K562 (cell line): ENCODE results near the gene AIM2. TPM values are rescaled to one million over a fixed set of nuclear protein-coding genes. Genes with fewer than 3 reads are reported as not detected.

ENCODE experiments used
- ATAC-seq: fragments of 200-7000 bp; cut with Tn5 transposase; 3 replicates; pipeline ENCODE4 v1.9.1; 2020; ENCODE audit warnings: moderate library complexity
- BruUV-seq: library from RNA; stranded (reverse); fragments of 400-500 nt; replicated peaks from 2 replicates; lab custom pipeline; 2021; lab: Mats Ljungman, UMichigan
- CTCF ChIA-PET: fragments of 300-600 bp; formaldehyde crosslinking; extraction: SDS; loops from one replicate; lab custom pipeline; 2021; ENCODE audit warnings: low intra/inter-chr PET ratio; lab: Yijun Ruan, JAX
- POLR2A ChIA-PET: fragments of 300-600, 350-650 bp; sonication (Branson Sonifier 250); formaldehyde crosslinking; extraction: SDS; loops from one replicate; lab custom pipeline; 2021; ENCODE audit warnings: antibody characterized with exemption, inconsistent platforms; lab: Yijun Ruan, JAX
- DNase-seq, 4 experiments: peaks; one replicate each; pipeline versions ENCODE4 v3.0.0 to v3.0.0-alpha.2; 2011 to 2018; ENCODE audit warnings: low spot score in 3 of 4, mixed read lengths in 3 of 4; ENCODE audit errors: extremely low read depth in 1 of 4
- FAIRE-seq: peaks from 2 replicates; lab custom pipeline; 2011; peaks lifted over from hg19 to GRCh38; lab: Jason Lieb, UNC
- H2AFZ ChIP-seq: 2 replicates; pipeline ENCODE4 v1.6.0; 2011; ENCODE audit warnings: low read depth, low read length, control low read depth, inconsistent platforms
- H3K27ac ChIP-seq: fragments of 200-600 bp; 3 replicates; pipeline ENCODE4 v1.8.0; 2011; ENCODE audit warnings: low read depth, mild to moderate bottlenecking, control low read depth, inconsistent platforms, low read length, moderate library complexity, mixed read lengths; ENCODE audit errors: extremely low read depth
- H3K27me3 ChIP-seq, 2 experiments: fragments of 300-600 bp in 1 of 2; 2 replicates in 1 of 2; 3 replicates in 1 of 2; pipeline versions ENCODE4 v1.6.0 to v1.8.0; 2011; ENCODE audit warnings: inconsistent platforms in 2 of 2, low read length in 2 of 2, mild to moderate bottlenecking in 1 of 2, mixed read lengths in 1 of 2, moderate library complexity in 1 of 2; ENCODE audit not compliant: control insufficient read depth in 2 of 2, insufficient read depth in 2 of 2
- H3K36me3 ChIP-seq: fragments of 300-600 bp; 3 replicates; pipeline ENCODE4 v1.8.0; 2011; ENCODE audit warnings: mild to moderate bottlenecking, low read length, inconsistent platforms; ENCODE audit not compliant: control insufficient read depth, insufficient read depth
- H3K4me1 ChIP-seq, 2 experiments: fragments of 200-600 bp in 1 of 2; replicated peaks in 1 of 2; 2 replicates in 1 of 2; 3 replicates in 1 of 2; pipeline versions ENCODE4 v1.5.1 to v1.8.0; 2011; ENCODE audit warnings: inconsistent platforms in 2 of 2, low read length in 2 of 2, mild to moderate bottlenecking in 1 of 2, mixed read lengths in 1 of 2, moderate library complexity in 1 of 2; ENCODE audit not compliant: control insufficient read depth in 2 of 2, insufficient read depth in 2 of 2
- H3K4me2 ChIP-seq: 2 replicates; pipeline ENCODE4 v1.6.1; 2011; ENCODE audit warnings: low read length, control low read depth, inconsistent platforms, mixed read lengths; ENCODE audit not compliant: insufficient read depth
- H3K4me3 ChIP-seq: fragments of 200-600 bp; sonication (generic), shearing (Covaris generic); 2 replicates; pipeline ENCODE4 v1.5.1; 2016; ENCODE audit warnings: control low read depth, inconsistent platforms
- H3K79me2 ChIP-seq: fragments of 200-600 bp; 3 replicates; pipeline ENCODE4 v1.8.0; 2011; ENCODE audit warnings: low read length, inconsistent platforms; ENCODE audit not compliant: control insufficient read depth, insufficient read depth
- H3K9ac ChIP-seq, 2 experiments: 2 replicates each; pipeline versions ENCODE4 v1.6.0 to v1.6.1; 2011; ENCODE audit warnings: low read depth in 2 of 2, low read length in 2 of 2, control low read depth in 1 of 2, inconsistent platforms in 1 of 2, mild to moderate bottlenecking in 1 of 2, mixed read lengths in 1 of 2; ENCODE audit not compliant: insufficient read depth in 1 of 2
- H3K9me1 ChIP-seq: one replicate; pipeline ENCODE4 v1.6.0; 2011; ENCODE audit warnings: inconsistent platforms, mild to moderate bottlenecking, low read length, moderate library complexity; ENCODE audit not compliant: control insufficient read depth, insufficient read depth
- H3K9me3 ChIP-seq: replicated peaks from 2 replicates; pipeline ENCODE4 v1.5.1; 2011; ENCODE audit warnings: low read depth, low read length, inconsistent platforms; ENCODE audit not compliant: control insufficient read depth, insufficient read depth
- H4K20me1 ChIP-seq: replicated peaks from 2 replicates; pipeline ENCODE4 v1.6.1; 2011; ENCODE audit warnings: low read length, inconsistent platforms, mixed read lengths; ENCODE audit not compliant: control insufficient read depth, insufficient read depth
- RFX5 ChIP-seq: IDR thresholded peaks from 2 replicates; pipeline ENCODE4 v1.6.1; 2011; ENCODE audit warnings: low read depth, mild to moderate bottlenecking, improper control_type of control experiment, low read length
- YY1 ChIP-seq, 3 experiments: IDR thresholded peaks; 2 replicates each; pipeline ENCODE4 v1.6.1; 2011; ENCODE audit warnings: low read length in 2 of 3, mild to moderate bottlenecking in 2 of 3, moderate library complexity in 2 of 3, borderline replicate concordance in 1 of 3, control low read depth in 1 of 3, low read depth in 1 of 3; ENCODE audit not compliant: insufficient read depth in 3 of 3, insufficient replicate concordance in 2 of 3, control insufficient read depth in 1 of 3, insufficient read length in 1 of 3; ENCODE audit errors: extremely low read depth in 1 of 3
- WGBS: fragments of 100-300 bp; shearing (Covaris generic); methylation state at CpG from one replicate; pipeline ENCODE4 v1.1.6; 2016; ENCODE audit warnings: low coverage, mixed read lengths; ENCODE audit not compliant: insufficient coverage; ENCODE audit errors: missing lambda C conversion rate; 5-methylcytosine and 5-hydroxymethylcytosine counted together
- in situ Hi-C: fragments of 300-500 bp; cut with MboI; formaldehyde crosslinking; loops from 4 replicates; pipeline ENCODE4 v1.15.0; 2018; ENCODE audit warnings: inconsistent platforms, mixed read lengths
- intact Hi-C: fragments of 100-400 bp; cut with micrococcal nuclease; formaldehyde crosslinking; loops from 2 replicates; pipeline ENCODE4 v1.14.2; 2022
- polyA plus RNA-seq, 8 experiments: library from polyadenylated mRNA; depleted of rRNA in 4 of 8; stranded (reverse) in 5 of 8; unstranded in 3 of 8; fragments of >200 nt; fragmentation: Nextera tagmentation in 2 of 8; fragmentation: Illumina TruSeq in 1 of 8; extraction: Ambion mirVana in 2 of 8; extraction: Trizol in 1 of 8; gene quantifications; 2 replicates each; pipeline versions ENCODE4 v1.2.1 to v1.2.3, GENCODE V29; 2011 to 2014; ENCODE audit warnings: inconsistent platforms in 1 of 8, missing spikeins in 1 of 8
- total RNA-seq, 7 experiments: library from RNA; depleted of rRNA in 6 of 7; stranded (reverse); fragments of >200 nt in 6 of 7; fragmentation: Illumina TruSeq in 2 of 7; extraction: Trizol in 2 of 7; gene quantifications; 2 replicates each; pipeline versions ENCODE4 v1.2.1 to v1.2.3, GENCODE V29; 2011 to 2021; ENCODE audit warnings: low replicate concordance in 1 of 7
- TF ChIP-seq, protein P1 (sequence below): sonication (generic); formaldehyde crosslinking; IDR thresholded peaks from 2 replicates; pipeline ENCODE4 v1.9.0; 2022; ENCODE audit warnings: mild to moderate bottlenecking, missing genetic modification reagents
- TF ChIP-seq, protein P2 (sequence below): fragments of 450-650 bp; IDR thresholded peaks from 2 replicates; pipeline ENCODE4 v1.6.1; 2016; ENCODE audit warnings: mild to moderate bottlenecking

AIM2 gene
- total and polyA plus RNA-seq, 9 of the 15 experiments (the other 6 are each of a cell fraction or from before 2014, with no cell fraction given): 0.10 to 0.95 (median 0.22) TPM

DNA sequence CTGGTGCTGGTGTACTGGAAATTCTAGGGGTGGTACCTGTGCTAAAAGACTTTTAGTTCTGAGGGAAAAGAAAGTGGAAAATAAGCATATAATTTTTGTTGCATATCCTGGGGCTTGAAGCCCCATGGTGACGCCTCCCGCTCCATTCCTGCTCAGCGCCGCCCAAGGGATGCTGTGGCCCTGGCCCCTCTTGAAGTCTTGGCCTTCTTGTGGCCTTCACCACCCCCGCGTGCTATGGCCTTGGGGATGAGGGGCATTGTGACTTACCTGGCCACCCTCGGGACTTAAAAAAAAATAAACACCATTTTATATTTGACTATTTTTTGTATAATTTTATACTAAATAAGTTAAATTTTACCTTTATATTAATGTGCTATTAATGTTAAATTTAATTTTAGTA, 51.5 kb downstream of the AIM2 start:
- FAIRE-seq: no peak
- no TSS peak for BruUV-seq
- no peaks in the 10 kb centered on the region for H3K36me3 ChIP-seq
- no peaks in the 10 kb centered on the region for H4K20me1 ChIP-seq
- DNase-seq: no peak
- no peak overlapping the region for H3K9ac ChIP-seq
- H3K27ac ChIP-seq: no peak overlapping the region
- in situ Hi-C loops (no loop called here), intact Hi-C loops (no loop called here)
- WGBS: 62% methylated on average over 7 of the region's 7 CpGs
- POLR2A ChIA-PET: no interaction called here
- no peaks in the 10 kb centered on the region for H3K9me3 ChIP-seq
- CTCF ChIA-PET: no interaction called here
- no peaks in the 10 kb centered on the region for H3K9me1 ChIP-seq
- no peak for ATAC-seq
- H2AFZ ChIP-seq: no peak overlapping the region
- H3K79me2 ChIP-seq: no peaks in the 10 kb centered on the region
- no peaks in the 10 kb centered on the region for H3K27me3 ChIP-seq
- H3K4me1 ChIP-seq: no peaks in the 10 kb centered on the region; a peak in 1 of 5 replicates
- no peak overlapping the region for H3K4me3 ChIP-seq
- TF ChIP-seq RFX5 (no peak), YY1 (IDR thresholded peaks at IDR 0.05; ENCODE audit: borderline replicate concordance in 1 of 3, control insufficient read depth in 1 of 3, extremely low read depth in 1 of 3, insufficient read depth in 3 of 3, insufficient read length in 1 of 3, insufficient replicate concordance in 2 of 3, low read depth in 1 of 3, low read length in 2 of 3) (no peak)
- TF ChIP-seq, protein P1, sequence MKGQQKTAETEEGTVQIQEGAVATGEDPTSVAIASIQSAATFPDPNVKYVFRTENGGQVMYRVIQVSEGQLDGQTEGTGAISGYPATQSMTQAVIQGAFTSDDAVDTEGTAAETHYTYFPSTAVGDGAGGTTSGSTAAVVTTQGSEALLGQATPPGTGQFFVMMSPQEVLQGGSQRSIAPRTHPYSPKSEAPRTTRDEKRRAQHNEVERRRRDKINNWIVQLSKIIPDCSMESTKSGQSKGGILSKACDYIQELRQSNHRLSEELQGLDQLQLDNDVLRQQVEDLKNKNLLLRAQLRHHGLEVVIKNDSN (CRISPR knock-in tag): no peak
- TF ChIP-seq, protein P2, sequence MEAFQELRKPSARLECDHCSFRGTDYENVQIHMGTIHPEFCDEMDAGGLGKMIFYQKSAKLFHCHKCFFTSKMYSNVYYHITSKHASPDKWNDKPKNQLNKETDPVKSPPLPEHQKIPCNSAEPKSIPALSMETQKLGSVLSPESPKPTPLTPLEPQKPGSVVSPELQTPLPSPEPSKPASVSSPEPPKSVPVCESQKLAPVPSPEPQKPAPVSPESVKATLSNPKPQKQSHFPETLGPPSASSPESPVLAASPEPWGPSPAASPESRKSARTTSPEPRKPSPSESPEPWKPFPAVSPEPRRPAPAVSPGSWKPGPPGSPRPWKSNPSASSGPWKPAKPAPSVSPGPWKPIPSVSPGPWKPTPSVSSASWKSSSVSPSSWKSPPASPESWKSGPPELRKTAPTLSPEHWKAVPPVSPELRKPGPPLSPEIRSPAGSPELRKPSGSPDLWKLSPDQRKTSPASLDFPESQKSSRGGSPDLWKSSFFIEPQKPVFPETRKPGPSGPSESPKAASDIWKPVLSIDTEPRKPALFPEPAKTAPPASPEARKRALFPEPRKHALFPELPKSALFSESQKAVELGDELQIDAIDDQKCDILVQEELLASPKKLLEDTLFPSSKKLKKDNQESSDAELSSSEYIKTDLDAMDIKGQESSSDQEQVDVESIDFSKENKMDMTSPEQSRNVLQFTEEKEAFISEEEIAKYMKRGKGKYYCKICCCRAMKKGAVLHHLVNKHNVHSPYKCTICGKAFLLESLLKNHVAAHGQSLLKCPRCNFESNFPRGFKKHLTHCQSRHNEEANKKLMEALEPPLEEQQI: no peak
- H3K4me2 ChIP-seq: no peak overlapping the region
